WTC11 (cell line): ENCODE measurements around the gene MLX.

Experiments used
- ATF2 ChIP-seq: sonication (generic); formaldehyde crosslinking; IDR thresholded peaks from 2 replicates; pipeline ENCODE4 v1.8.1; 2022; ENCODE audit warnings: low read depth, missing genetic modification reagents, borderline replicate concordance
- CREB1 ChIP-seq: sonication (generic); formaldehyde crosslinking; IDR thresholded peaks from 2 replicates; pipeline ENCODE4 v1.8.0; 2023; ENCODE audit warnings: mild to moderate bottlenecking, missing genetic modification reagents
- CREM ChIP-seq: sonication (generic); formaldehyde crosslinking; IDR thresholded peaks from 2 replicates; pipeline ENCODE4 v1.8.1; 2022; ENCODE audit warnings: mild to moderate bottlenecking, missing genetic modification reagents, moderate library complexity
- CTCF ChIP-seq: fragments of 200-600 bp; IDR thresholded peaks from 2 replicates; pipeline ENCODE4 v1.8.0; 2022; ENCODE audit warnings: antibody characterized with exemption
- ELF4 ChIP-seq: sonication (generic); formaldehyde crosslinking; IDR thresholded peaks from 2 replicates; pipeline ENCODE4 v1.8.1; 2022; ENCODE audit warnings: low read depth, mild to moderate bottlenecking, moderate library complexity, missing genetic modification reagents
- NFYB ChIP-seq: sonication (generic); formaldehyde crosslinking; conservative IDR thresholded peaks from 2 replicates; pipeline ENCODE4 v1.8.0; 2022; ENCODE audit warnings: low read depth, missing genetic modification reagents
- SMAD4 ChIP-seq: sonication (generic); formaldehyde crosslinking; IDR thresholded peaks from 2 replicates; pipeline ENCODE4 v1.8.0; 2022; ENCODE audit warnings: mild to moderate bottlenecking, missing genetic modification reagents
- TEAD4 ChIP-seq: sonication (generic); formaldehyde crosslinking; IDR thresholded peaks from 2 replicates; pipeline ENCODE4 v1.8.0; 2022; ENCODE audit warnings: mild to moderate bottlenecking, missing genetic modification reagents
- USF2 ChIP-seq: sonication (generic); formaldehyde crosslinking; IDR thresholded peaks from 2 replicates; pipeline ENCODE4 v1.8.1; 2023; ENCODE audit warnings: mild to moderate bottlenecking, missing genetic modification reagents, moderate library complexity
- ZNF121 ChIP-seq: sonication (generic); formaldehyde crosslinking; IDR thresholded peaks from 2 replicates; pipeline ENCODE4 v1.8.0; 2023; ENCODE audit warnings: missing genetic modification reagents
- ZNF138 ChIP-seq: sonication (generic); formaldehyde crosslinking; conservative IDR thresholded peaks from 2 replicates; pipeline ENCODE4 v1.8.1; 2022; ENCODE audit warnings: mild to moderate bottlenecking, moderate library complexity, missing genetic modification reagents
- ZNF281 ChIP-seq: sonication (generic); formaldehyde crosslinking; IDR thresholded peaks from 2 replicates; pipeline ENCODE4 v1.8.0; 2023; ENCODE audit warnings: mild to moderate bottlenecking, missing genetic modification reagents

GRCh38 chr17:42613699-42614295, 46.9 kb downstream of the MLX start:
- TF ChIP-seq USF2 (CRISPR knock-in tag) (no peak), CTCF (no peak), CREB1 (no peak), SMAD4 (CRISPR knock-in tag) (no peak), CREM (no peak), ELF4 (CRISPR knock-in tag) (no peak), ZNF138 (CRISPR knock-in tag) (no peak), TEAD4 (no peak), ZNF281 (CRISPR knock-in tag) (no peak), ZNF121 (CRISPR knock-in tag) (no peak), ATF2 (CRISPR knock-in tag) (no peak), NFYB (no peak)
